Heart left ventricle (tissue), 13 donors: Measurements from ENCODE around the gene SLC43A2.

Source experiments
- CTCF ChIP-seq, 12 donors: fragments of 200-600 bp; sonication (generic) in 4 of 12; IDR thresholded peaks; one replicate each; pipeline versions ENCODE4 v1.5.0 to v1.8.0; 2018 to 2022; ENCODE audit warnings: antibody characterized with exemption in 12 of 12, mild to moderate bottlenecking in 5 of 12
- POLR2A ChIP-seq, 2 donors: fragments of 450-650 bp; IDR thresholded peaks; one replicate each; pipeline ENCODE4 v1.6.1; 2017; ENCODE audit warnings: antibody characterized with exemption in 2 of 2, mild to moderate bottlenecking in 2 of 2, moderate library complexity in 2 of 2
- donor health status: ischemic (EF 13 %, LVEDD 7.1; RV severe dilation, severe dysfunction).
- donor health status: DM: no; HTN: yes; CAD: no.
- donor health status: DM: no; HTN: no; CAD: no.
- donor health status: ischemic (EF 25% LVEDD 6.9; RV normal size, moderate dysfunction).
- donor health status: ischemic (EF 25% LVEDD 5.7; RV mildly dilated, moderate dysfunction).
- donor health status: ischemic (EF 35%, LVEDD 5.7; RV mildly dilated, moderate dysfunction).
- donor health status: nonischemic (EF 11% LVEDD 7.7; RV severe dilation, severe dysfunction).
- donor health status: DM: yes; HTN: yes; CAD: no.
- donor health status: PGD.
- donor health status: ischemic (EF 29% LVEDD 5.4; RV normal size, mild dysfunction).
- donor health status: nonischemic (EF 23%, LVEDD 6.1; RV moderate dilation, normal function).

- TF ChIP-seq CTCF (IDR thresholded peaks at IDR 0.05): peak in 7 of 12 donors; percentile 14 to 51 (median 32)
- no peak for TF ChIP-seq POLR2A (IDR thresholded peaks at IDR 0.05)
These were observed 67.0 kb downstream of the SLC43A2 start for GRCh38 chr17:1561420-1562175.
